DMS153 treated with DMSO at 0.1 percent for 48 hours (cell line): ENCODE results near the gene CD2.

Experiments used
- DNase-seq: peaks from one replicate; lab custom pipeline; 2025; ENCODE audit not compliant: unreplicated experiment; lab: John Stamatoyannopoulos, UW

The CD2 gene, protein sequence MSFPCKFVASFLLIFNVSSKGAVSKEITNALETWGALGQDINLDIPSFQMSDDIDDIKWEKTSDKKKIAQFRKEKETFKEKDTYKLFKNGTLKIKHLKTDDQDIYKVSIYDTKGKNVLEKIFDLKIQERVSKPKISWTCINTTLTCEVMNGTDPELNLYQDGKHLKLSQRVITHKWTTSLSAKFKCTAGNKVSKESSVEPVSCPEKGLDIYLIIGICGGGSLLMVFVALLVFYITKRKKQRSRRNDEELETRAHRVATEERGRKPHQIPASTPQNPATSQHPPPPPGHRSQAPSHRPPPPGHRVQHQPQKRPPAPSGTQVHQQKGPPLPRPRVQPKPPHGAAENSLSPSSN

DNA sequence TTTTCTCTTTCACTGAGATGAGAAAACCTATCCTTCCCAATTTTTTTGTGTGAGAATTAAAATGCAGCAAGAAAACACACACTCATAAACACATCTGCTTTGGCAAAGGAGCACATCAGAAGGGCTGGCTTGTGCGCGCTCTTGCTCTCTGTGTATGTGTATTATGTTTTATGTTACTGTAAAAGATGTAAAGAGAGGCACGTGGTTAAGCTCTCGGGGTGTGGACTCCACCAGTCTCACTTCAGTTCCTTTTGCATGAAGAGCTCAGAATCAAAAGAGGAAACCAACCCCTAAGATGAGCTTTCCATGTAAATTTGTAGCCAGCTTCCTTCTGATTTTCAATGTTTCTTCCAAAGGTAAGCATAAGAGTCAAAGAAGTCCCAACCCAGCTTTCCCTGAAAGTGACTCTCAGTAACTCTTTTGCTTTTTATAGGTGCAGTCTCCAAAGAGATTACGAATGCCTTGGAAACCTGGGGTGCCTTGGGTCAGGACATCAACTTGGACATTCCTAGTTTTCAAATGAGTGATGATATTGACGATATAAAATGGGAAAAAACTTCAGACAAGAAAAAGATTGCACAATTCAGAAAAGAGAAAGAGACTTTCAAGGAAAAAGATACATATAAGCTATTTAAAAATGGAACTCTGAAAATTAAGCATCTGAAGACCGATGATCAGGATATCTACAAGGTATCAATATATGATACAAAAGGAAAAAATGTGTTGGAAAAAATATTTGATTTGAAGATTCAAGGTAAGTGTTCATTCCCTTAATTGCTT, at the start of gene CD2:
Gene CD2 (plus strand): TSS at position 233 of the 780 bp plus-strand sequence. CDS start 63 bp downstream, at position 296.
- no peak for DNase-seq

GRCh38 chr1:116706123-116706522, 48.1 kb upstream of the CD2 start:
- no peak for DNase-seq

DNA sequence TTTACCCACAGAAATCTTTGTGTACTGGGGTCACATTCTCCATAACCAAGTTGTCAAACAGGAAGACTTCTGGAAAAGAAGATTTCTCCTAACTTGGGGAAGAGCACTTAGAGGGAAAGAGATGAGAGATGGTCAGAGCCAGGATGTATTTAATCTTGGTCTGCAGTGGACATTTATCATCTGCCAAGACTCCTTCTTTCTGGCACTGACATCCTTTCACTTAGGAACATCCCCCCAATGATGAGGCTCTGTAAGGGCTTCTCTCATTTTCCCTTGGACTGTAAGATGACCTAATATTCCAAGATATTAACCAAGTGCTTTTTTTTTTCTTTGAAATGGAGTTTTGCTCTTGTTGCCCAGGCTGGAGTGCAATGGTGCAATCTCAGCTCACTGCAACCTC, 47.4 kb upstream of the CD2 start:
- no peak for DNase-seq

DNA sequence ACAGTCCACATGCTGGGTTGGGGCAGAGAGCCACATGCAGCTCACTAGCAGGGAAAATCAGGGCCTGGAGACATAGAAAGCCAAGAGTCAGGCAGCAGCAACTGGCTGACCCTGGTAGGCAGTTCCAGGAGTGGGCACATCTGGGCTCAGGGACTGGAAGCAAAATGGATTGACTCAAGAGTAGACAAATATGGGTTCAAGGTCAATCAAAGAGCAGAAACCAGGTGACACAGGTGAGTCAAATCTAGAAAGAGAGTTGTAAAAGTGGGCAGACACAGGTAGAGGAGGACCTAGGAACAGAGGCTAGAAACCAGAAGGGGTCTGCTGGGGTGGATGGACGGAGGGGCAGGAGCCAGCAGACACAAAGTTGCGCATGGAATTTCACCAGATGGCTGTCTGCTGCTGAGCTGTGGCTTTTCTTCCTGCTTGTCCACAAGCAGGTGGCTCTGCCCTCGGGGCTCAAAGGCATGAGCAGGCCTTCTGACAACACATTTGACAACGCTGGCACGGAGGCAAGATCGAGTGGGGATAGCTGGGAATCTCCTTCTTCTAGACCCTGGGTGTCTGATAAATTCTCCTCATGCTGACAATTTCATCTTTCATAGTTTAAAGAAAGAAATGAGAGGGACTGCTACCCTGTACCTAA, 45.9 kb upstream of the CD2 start:
- DNase-seq: no peak

DNA sequence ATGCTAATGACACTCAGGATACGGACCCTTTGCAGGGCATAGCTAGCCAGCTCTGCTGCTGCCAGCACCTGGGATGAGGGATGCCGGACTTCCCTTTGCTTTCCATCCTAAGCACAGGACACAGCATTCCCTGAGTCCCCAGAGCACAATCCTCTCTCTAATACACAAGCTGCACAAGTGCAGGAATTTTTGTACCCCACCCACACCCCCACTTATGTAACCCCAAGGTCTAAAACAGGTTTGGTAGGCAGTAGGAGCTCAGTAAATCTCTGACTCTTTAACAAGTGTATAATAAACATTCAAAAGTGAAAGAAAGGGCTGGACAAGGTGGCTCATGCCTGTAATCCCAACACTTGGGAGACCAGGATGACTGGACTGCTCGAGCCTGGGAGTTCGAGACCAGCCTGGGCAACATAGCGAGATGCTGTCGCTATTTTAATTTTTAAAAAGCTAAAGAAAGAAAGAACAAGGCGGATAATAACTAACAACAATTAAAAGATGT, 44.5 kb upstream of the CD2 start:
- no peak for DNase-seq

GRCh38 chr1:116710420-116711262, 43.6 kb upstream of the CD2 start:
- DNase-seq: peak; percentile 85

GRCh38 chr1:116711263-116711840, 42.9 kb upstream of the CD2 start:
- peak; percentile 50 for DNase-seq

DNA sequence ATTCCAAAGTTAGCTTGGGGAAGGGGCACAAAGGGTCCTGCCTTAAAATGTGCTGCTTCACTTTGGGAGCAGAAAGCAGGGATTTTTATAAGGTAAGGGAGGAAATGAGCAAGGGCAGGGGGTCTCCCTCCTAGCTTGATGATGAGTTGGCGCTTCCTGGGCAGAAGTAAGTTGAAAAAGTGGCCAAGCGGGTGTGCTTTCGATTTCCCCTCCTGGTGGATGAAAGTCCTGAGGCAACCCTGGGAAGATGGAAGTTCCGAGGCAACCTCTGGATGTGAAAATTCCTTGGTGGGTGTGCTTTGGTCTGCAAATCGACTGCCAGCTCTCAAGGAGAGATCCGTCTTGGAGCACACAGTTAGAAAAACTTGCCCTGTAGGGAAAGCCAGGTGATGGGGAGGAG, 41.7 kb upstream of the CD2 start:
- no peak for DNase-seq

DNA sequence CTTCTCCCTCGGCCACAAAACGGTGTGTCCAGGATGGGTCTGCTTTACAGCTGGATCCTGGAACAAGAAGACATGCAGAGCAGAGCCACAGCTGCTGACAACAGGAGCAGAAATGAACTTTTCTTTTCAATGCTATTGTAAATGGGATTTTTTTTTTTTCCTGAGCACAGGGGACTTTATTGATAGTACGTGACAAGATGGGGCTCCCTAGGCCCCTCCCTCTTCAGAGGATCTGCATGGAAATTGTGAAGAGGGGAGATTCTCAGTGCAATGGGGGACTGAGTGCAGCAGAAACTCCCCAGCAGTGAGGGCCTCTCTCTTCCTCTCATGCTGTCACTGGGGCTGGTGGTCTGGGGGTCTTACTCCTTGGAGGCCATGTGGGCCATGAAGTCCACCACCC, 40.8 kb upstream of the CD2 start:
- no peak for DNase-seq

DNA sequence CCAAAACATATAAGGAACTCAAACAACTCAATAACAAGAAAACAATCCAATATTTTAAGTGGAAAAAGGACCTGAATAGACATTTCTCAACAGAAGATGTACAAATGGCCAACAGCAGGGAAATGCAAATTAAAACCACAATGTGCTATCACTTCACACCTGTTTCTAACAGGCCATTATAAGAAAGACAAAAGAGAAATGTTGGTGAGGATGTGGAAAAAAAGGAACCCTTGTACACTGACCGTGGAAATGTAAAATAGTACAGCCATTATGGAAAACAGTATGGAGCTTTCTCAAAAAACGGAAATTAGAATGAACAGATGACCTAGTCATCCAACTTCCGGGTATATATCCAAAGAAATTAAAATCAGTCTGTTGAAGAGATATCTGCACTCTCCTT, 37.8 kb upstream of the CD2 start:
- DNase-seq: no peak

DNA sequence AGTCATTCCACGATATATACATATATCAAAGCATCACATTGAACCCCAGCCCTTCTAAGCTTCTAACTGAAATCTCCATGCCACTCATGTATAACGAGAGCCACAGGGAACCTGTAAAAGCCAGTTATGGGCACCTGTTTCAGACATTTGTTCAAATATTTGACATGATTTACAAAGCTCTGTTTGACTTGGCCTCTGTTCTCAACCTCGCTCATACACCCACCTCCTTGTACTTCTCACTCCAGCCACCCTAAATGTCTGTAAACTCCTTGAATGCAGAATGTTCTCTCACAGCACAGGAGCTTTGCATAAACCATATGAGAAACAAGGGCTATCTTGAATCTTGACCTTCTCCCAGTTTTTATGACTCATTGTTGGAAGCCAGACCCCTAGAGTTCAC, 36.9 kb upstream of the CD2 start:
- DNase-seq: no peak

DNA sequence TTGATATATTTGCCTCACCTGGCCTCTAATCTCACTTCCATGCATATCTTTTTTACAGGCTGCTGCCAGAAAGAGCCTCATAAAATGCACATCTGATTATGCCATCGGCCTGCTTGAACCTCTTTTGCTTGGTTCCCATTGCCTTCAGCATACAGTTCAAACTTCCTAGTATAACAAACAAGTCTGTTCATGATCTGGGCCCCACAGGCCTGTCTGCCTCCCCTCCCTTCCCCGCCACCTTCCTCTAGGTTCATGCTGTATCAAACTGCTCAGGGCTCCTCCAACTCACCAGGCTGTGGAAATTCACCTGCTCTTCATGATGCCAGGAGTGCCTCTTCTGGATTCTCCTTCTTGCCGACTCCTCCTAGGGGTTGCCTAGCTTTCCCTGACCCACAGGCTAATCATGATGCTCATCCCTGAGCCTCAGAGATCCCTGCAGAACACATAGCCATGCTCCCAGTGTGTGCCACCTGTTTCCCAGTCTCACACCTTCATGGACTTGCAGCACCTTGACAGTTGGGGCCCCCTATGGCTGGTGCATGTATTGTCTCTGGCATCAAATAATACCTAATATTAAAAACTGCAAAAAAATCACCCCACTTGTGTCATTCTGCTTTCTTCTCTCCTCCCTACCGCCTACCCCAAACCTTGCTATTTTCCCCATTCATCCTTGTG, 33.7 kb upstream of the CD2 start:
- DNase-seq: no peak

- no peak for DNase-seq
Measured at GRCh38 chr1:116721039-116721405, 33.2 kb upstream of the CD2 start.

DNA sequence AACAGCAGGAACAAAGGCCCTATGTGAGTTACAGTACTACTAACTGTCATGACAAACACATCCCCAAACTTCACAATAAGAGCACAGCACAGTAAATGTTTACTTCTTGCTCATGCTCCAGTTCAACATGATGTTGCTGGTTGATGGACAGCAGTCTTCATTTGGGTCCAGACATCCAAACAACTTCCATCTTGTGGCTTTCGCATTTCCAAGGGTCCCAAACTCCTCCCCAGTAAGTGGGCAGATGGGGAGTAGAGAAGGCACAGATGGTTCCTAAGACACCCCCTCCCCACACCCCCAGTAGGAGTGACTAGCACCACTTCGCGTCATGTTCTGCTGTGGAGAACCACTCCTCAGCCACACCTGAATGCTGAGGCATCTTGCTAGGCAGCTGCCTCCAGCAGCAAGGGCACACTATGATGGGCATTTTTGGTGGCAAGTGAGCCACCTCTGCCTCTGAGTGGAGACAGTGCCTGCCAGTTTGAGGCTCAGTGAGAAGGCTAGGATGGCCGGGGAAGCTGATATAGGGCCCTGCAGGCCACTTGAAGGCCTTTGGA, 32.7 kb upstream of the CD2 start:
- no peak for DNase-seq

DNA sequence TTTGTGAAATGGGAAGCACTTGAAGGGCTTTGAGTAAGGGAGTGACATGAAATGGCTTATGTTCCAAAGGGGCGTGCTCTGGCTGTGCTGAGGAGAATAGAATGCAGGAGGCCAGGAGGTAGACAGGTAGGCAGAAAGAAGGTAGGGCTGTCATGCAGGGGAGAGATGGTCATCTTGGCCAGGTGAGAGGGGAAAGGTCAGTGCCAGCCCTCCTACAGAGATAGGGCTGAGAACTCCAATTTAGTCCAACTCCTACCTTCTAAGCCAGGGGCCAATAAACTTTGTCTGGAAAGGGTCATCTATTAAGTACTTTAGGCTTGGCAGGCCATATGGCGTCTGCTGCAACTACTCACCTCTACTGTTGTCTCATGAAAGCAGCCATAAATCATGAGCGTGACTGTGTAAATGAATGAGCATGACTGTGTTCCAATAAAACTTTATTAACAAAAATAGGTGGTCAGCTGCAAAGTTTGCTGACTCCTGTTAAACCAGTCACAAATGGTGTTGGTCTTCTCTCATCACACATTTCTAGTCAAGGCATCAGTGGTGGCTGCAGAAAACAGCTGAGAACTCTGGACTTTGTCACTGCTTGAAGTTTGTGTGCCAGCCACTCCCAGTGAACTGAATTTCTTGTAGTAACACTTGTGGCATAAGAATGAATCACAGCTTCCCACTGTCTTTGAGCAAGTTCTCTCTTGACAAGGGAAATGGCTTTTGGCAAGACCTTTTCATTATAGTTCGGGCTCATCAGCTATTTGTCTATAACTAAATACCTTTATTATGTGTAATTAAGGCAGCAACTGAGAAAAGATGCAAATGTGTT, 32.0 kb upstream of the CD2 start:
- no peak for DNase-seq

- peak; percentile 61 for DNase-seq
Measured at GRCh38 chr1:116724765-116725375, 29.4 kb upstream of the CD2 start.

- no peak for DNase-seq
Measured at GRCh38 chr1:116725798-116726197, 28.4 kb upstream of the CD2 start.
